Dermis microvascular lymphatic vessel endothelial cell (primary cell): ENCODE measurements around the gene GALNT7. TPM values are rescaled to one million over a fixed set of nuclear protein-coding genes. Genes with fewer than 3 reads are reported as not detected.
A peak's percentile ranks its signal among the peaks of the same experiment; 100 is the strongest.
"Not testable (repeated sequence)": the region's sequence is repeated elsewhere in the genome, so short reads cannot be mapped to it uniquely, and the experiment has no call there.

Experiments
- DNase-seq, 2 donors: peaks; one replicate each; pipeline versions ENCODE4 v3.0.0 to v3.0.0-alpha.2; 2010; ENCODE audit warnings: low read depth in 2 of 2
- total RNA-seq: library from RNA; depleted of rRNA; stranded (reverse); fragments of >200 nt; gene quantifications from 2 replicates; pipeline ENCODE4 v1.2.1, GENCODE V29; 2014

The GALNT7 gene
- total RNA-seq, 1 donor from 2014 or later, result 21.2 TPM

DNA sequence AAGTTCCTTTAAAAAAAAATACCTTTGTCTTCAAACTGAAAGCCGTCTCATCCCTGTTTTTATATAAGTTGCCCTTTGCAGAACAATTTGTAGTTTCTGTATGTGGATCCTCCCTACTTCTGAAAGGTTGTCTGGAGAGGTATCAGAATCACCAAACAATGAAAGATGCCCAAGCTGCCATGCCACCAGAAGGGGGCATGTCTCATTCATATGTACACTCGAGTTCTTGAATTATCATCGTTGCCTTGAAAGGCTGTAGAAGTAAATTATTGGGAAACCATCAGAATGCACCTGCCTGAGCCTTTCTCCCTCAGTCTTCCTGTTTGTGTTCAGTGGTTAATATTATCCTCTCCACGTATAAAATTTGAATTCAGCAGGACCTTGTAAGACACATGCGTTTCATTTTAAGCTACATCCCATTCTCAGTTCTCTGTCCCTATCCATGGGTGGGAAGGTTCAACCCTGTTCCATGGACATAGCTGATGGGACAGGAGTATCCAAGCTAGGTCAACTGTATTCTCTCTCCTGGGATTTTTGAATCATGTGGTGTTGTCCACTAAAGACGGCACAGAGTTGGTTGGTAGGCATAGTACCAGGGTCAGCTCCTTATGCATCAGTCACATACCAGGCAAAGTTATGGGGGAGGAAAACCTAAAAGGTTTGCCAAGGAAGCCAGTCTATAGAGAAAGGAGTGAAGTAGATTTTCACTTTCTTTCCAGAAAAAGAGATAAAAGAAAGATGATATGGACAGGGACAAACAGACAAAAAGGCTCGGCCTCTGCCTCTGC, 24.0 kb downstream of the GALNT7 start:
- DNase-seq, result peak in 1 of 2 donors; percentile 43

DNA sequence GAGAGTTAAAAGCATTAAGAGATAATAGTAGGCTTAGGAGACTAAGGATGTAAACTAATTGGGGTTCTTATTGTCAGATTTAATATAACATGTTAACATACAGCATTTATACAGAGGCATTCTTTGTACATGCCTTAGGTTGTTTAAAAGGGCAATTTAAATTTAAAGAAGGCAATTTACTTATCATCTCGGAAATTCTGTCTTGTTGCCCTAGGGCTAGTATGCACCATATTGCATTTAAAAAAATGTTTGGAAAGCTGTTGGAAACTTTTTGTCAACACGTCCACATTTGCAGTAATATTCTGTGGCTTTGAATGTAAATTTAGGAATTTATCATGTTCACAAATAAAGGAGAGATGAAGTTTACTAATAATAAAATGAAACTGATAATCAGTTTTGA, 25.5 kb downstream of the GALNT7 start:
- DNase-seq, result no peak

DNA sequence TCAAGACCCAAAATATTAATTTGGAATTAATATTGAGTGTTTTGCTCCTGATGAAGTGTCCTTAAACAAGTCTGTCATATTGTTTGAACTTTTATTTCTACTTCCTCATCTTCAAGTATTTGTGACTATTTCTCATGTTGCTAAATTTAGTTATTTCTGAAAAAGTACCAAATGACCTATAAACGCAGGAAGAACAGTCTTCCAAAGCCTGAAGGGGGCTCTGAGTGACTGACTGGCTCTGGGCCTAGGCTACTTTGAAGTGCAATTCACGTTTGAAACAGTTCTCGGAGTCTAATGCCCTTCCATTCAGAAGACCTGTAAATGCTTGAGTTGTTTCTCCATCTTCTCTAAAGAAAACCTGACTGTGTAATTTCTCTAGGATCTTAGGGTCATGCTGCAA, 26.5 kb downstream of the GALNT7 start:
- no peak for DNase-seq

DNA sequence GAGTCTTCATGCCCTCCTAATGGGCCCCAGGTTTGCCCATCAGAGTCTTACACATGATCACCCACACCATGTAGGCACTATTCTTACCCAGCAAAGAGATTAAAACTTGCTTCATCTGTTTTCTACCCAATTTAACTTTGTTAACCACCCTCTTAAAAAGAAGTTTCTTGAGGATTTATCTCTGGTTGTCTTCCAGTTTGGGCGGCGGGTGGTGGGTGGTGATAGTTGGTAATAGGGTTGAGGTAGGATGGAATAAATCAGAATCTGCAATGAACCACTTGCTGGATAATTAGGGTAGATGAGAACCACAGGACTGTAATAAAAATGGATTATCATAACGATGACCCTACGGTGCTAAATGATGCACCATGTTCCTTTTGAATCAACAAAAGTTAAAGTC, 30.9 kb downstream of the GALNT7 start:
- DNase-seq, result no peak

DNA sequence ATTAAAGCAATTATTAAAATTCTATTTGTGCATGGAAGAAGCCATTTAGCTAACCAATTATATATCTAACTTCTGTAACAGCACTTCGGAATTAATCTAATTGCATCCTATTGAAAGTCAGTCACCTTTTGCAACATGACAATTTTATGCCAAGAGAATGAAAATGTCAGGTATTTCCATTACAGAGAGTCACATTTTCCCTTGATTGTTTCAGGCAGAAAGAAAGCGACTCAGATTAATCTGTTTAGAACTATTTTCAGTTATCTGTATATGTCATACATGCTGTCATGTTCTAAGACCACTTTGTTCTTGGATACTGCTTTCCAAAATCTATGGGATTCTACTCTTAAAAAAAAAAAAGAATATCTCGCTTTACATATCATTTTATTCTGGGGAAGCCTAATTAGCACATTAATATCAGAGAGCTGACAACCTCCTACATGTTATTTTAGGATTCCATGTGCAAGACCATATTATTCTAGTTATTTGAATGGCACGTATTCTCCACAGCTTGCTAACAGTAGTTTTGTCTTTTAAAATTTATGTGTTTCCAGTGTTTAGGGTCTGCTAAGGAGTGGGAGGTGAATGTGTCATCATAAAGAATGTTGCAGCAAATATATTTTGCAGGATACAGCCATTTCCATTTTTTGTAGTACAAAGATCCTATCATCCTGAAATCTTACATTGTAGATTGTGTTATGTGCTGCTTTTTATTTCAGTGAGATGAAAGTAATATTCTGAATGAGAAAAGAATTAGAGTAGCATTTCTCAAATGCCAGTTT, 31.7 kb downstream of the GALNT7 start:
- DNase-seq, result peak in 1 of 2 donors; percentile 45

DNA sequence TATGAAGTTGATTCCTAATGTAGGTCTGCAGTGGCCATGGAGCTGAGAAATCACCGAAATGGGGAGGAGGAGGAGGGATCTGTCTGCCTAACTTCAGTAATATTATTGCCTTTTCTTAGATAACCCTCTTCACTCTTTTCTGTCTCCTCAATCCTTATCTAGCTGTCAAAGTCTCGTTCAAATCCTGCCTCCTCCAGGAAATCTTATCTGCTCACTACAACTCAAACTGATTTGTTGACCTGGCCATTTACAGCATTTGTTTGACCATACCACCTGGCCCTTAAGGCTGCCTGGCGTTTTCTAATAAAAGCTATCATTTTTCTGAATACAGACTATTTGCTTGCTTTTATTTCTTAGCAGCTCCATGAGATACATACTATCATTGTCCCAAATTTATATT, 33.8 kb downstream of the GALNT7 start:
- no peak for DNase-seq

DNA sequence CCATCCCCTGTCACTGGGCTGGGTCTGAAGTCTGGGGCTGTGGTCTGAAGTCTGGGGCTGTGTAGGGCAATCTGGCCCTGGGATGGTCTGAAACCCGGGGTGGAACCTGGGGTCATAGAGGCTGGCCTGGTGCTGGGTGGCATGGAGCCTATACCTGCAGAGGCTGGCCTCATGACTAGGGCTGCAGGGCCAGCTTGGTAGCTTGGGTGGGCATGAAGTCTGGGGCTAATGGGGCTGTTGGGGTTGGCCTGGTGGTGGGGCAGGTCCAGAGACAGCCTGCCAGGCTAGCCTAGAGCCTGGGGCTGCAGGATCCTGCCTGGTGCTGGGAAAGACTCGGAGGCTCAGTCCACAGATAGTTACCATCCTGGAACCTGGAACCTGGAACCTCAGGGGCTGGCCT, 37.0 kb downstream of the GALNT7 start:
- no peak for DNase-seq

DNA sequence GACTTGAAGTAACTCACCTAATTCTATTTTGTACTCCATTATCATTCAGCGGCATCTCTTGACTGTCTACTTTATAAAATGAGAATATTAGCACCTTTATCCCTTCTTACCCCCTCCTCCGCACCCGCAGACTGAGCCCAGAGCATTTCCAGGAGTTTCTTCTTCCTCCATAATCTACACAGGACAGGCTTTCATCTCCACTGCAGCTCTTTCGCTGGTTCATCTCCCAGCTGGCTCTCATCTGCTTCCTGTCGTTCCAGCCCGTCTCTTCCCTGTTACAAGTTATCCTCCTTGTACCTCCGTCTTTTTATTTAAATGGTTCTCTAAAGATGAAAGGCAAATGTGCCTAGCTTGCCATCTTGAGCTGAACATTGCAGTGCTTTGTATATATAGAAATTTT, 39.8 kb downstream of the GALNT7 start:
- DNase-seq, result no peak

DNA sequence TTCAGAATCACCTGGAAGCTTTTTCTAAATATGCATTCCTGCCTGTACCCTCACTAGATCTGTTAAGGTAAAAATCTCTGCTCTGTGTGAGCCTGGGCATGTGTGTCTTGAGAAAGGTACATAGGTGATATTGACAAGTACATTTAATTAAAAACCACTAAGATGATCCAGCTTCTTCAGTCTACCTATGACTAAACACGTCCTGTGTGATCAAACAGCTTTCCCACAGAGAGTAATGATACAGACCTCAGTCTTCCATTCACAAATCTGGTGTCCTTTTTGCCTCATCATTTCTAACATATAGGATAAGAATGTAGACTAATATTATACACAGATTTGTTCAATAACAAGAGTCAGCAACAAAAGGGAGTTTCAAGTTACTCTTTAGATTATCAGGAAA, 42.6 kb downstream of the GALNT7 start:
- DNase-seq, result no peak

DNA sequence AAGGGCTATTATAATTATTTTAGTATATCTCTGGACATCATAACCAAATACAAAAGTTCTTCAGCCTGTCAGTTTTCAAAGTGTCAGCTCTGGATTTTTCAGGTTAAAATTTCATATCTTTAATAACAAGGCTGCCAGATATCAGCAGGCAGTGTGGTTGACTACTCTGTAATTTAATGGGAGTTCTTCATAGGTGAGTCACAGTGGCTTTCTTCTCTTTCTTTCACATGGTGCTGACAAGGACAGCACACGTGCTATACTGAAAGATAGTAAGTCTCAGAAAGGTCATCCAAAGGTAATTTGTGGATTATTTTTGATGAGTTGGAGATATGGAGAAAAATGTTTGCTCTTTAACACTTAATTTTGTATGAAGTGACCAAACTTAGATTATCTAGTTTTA, 43.2 kb downstream of the GALNT7 start:
- peak in 1 of 2 donors; percentile 78 for DNase-seq

DNA sequence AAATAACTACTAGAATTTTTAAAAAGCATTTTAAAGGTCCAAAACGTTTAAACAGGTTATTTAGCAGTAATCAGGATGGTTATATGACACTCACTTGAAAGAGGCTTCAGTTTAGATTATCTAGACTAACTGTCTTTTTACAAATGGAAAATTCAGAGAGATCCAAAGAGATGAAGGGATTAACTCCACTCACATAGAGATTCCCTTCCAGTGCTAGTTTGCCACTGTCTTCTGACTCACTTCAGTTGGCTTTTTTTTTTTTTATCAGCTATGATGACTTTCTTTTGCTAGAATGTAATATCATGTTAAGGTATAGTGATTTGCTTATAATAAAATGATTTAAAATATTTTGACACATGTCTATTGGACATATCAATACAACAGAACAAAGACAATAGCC, 43.8 kb downstream of the GALNT7 start:
- DNase-seq, result no peak

DNA sequence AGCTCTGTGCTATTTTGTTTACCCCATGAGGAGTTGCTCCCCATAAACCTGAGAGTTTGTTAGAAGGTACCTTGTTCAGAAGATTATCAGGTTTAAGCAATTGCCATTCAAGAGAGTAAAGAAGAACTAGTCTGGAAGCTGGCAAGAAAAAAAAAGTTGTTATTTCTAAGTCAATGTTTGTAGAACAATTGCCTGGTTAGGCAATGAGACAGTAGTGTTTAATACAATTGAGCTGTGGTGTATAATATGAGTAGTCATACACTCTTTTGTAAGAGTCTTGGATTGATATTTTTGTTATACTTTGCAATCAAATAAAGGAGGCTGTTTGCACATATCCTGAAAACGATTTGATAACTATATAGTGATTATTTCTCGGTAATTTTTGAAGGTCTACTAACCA, 44.7 kb downstream of the GALNT7 start:
- DNase-seq, result no peak

DNA sequence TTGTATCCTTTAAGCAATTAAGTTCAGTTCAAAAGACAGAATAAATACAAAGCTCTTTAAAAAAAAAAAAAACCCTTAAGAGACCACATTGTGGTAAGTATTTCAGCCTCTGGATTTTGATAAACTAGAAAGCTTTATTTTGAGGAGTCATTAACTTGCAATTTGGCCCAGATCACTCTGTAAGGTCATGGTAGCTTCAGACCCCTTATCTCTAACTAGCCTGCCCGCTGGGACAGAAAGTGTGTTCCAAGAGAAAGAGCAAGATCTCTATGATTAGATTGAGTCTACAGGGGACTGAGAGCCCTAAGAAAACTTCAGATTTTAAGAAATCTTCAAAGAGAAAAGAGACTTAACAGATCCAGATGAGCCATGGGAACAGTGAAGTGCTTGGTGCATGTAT, 45.6 kb downstream of the GALNT7 start:
- DNase-seq, result no peak

DNA sequence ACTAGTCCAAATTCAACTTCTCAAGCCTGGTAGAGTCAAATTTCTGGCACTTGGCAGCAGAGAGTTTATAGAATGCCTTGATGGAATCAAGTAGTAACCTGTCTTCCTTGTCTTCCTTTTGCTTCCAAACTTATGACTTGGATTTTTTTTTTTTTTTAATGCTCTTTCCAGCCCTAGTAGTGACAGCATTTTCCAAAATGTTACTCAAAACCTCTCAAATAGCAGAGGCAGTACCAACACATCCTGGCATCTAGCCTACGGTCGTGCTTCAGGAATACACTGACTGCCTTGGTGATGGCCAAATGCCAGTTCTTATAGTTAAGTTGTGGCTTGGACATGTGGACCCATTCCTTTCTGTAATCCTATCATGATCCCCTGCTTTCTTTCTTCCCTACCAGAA, 46.0 kb downstream of the GALNT7 start:
- no peak for DNase-seq

DNA sequence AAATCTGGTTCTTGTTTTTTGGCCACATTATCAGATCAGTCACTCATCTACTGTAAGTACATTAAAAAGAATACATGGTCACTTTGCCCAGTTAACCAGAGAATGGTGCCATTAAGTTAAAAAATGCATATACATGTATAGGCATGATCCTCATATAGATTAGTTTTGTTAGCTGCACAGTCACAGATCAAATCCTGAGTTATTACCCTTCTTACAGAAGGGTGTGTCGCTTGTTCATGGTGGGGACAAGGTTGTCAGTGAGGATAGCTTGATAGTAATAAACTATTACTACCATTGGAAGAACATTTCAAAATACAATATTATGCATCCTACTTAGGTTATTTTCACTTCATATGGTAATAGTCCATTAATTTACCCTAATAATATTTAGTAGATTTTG, 48.5 kb downstream of the GALNT7 start:
- DNase-seq, result no peak

DNA sequence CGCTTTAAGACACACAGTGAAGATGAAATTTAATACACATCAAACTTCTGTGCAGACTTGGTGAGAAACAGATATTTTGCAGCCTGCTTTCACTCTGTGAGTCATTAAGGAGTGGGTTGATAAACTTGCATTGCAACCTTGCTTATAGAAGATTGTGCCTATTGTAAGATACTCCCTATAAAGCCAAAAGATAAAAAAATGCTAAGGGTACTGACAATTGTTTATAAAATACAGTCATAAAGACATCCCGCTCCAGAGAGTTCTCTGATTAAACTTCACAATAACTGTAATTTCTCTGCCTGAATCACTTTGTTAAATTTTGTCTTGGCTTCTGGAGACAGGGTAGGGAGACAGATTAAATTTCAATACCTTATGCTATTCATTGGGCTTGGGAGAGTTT, 49.1 kb downstream of the GALNT7 start:
- peak in 1 of 2 donors; percentile 16 for DNase-seq

DNA sequence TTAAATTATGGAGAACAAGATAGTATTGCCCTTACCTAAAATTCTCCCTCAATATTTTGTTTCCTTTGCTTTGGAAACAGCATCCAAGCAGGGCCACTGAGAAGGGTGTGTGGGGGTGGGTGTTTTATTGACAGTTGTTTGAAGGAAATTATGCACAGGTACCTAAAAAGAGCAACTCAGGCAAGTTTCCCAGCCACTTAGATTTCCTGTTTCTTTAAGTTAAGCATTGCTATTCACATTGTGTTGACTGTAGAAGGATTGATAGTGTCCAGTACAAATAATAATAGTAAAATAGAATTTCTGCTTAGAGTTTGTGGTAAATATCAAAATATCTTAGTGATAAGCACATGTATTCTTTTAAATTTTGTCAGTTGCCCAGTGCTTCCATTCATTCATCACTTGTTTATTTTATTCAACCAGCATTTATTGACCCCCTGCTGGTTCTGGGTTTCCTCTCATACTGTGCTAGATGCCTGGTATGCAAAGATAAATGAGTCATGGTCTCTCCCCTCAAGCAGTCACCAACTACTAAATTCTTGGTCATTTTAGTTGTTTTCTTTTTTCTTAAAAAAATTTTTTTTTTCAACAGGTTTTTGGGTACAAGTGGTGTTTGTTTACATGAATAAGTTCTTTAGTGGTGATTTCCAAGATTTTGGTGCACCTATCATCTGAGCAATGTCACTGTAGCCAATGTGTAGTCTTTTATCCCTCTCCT, 50.0 kb downstream of the GALNT7 start:
- DNase-seq, result peak; percentile 6 to 80

DNA sequence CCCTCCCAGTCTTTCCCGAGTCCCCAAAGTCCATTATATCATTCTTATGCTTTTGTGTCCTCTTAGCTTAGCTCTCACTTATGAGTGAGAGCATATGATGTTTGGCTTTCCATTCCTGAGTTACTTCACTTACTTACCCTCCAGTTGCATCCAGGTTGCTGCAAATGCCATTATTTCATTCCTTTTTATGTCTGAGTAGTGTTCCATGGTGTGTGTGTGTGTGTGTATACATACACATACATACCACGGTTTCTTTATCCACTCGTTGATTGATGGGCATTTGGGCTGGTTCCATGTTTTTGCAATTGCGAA, 50.5 kb downstream of the GALNT7 start:
- DNase-seq, result not testable (repeated sequence)

DNA sequence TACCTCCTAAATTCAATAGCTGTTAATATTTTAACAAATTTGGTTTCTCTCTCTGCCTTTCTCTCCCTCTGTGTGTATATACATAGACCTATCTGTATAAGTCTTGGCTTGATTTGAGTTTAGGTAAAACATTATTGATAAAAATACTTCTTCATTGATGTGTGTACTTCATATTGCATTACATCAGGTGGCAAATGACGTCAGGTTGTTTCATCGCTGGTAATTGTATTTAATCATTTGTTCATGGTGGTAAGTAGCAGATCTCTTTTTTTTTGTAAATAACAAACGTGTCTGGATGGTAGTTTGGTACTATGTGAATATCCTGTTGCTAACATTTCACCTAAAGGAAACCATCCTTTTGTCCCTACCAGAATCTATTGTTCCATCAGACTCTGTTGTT, 55.1 kb downstream of the GALNT7 start:
- DNase-seq, result no peak

DNA sequence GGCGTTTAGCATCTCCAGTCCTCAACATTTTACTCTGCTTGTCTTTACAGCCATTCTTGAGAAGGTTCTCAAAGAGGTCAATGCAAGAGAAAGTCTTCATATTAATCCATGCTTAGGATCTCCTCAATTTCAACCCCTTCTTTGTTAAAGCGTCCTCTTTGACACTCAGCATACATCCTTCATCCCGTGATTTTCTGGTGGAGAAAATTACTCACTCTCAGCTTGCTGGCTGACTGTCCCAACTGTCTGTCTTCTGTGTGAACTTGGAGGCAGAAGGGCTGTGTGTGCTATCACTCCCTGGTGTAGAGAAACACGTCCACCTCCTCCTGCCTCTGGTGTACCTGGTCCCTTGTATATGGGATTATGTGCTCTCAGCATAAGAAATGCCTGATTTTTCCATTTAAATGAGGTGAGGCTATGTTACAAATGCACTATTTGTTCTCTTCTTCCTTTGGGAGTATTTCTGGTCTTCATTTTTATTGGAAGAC, 57.8 kb downstream of the GALNT7 start:
- no peak for DNase-seq

DNA sequence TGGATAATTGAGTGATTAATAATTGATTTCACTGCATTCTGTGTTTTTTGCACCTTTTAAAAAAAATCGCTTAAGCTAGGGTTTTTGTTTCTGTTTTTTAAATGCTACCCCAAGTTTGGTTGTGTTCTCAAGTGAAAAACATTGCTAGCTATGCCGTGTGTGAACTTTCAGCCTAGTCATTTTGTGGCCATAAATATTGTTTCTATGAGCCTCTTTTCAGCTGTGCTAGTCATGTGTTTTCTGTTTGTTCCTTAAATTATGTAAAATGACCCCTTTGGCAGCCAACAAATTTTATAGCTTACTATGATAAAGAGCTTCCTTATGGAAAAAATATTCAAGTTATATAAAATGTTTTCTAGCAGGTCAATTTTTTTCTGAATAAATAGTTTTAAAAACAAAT, 59.1 kb downstream of the GALNT7 start:
- DNase-seq, result no peak

DNA sequence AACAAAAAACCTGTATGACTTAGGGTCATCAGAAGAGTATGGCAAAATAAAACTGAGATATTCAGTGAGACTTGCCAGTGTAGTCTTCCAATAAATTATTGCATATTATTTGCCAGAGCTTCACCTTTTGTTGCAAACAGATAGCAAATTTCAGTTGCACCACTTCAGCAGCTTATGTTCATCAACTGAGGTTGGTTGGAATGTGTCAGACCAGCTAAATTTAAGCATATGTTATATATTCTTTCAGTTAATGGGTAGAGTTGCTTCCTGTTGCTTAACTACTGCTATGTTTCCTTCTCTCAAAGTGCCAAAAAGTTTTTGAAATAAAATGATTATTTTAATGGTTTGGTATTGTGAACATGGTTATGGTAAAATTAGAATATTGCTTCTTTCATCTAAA, 61.5 kb downstream of the GALNT7 start:
- DNase-seq, result no peak
